GM19240 (cell line): ENCODE results near the gene ALG14.
"Not testable (repeated sequence)": the region's sequence is repeated elsewhere in the genome, so short reads cannot be mapped to it uniquely, and the experiment has no call there.

Experiments
- DNase-seq: peaks from one replicate; pipeline ENCODE4 v3.0.0; 2011; ENCODE audit warnings: low spot score; ENCODE audit not compliant: insufficient read length

Gene ALG14

GRCh38 chr1:95088303-95088702, 15.6 kb upstream of the ALG14 start:
- DNase-seq = no peak

- no peak for DNase-seq
Measured at GRCh38 chr1:95086949-95087533, 14.3 kb upstream of the ALG14 start.

- DNase-seq = no peak
Measured at GRCh38 chr1:95085376-95085775, 12.6 kb upstream of the ALG14 start.

GRCh38 chr1:95084317-95085176, 11.8 kb upstream of the ALG14 start:
- peak; percentile 43 for DNase-seq

GRCh38 chr1:95080879-95081278, 8.1 kb upstream of the ALG14 start:
- no peak for DNase-seq

GRCh38 chr1:95080446-95080845, 7.7 kb upstream of the ALG14 start:
- DNase-seq = no peak

- DNase-seq = no peak
Measured at GRCh38 chr1:95076034-95076433, 3.3 kb upstream of the ALG14 start.

GRCh38 chr1:95073446-95073845, 695 bp upstream of the ALG14 start:
- no peak for DNase-seq

GRCh38 chr1:95072117-95072516, 634 bp downstream of the ALG14 start:
- DNase-seq = no peak

GRCh38 chr1:95071539-95071938, 1.2 kb downstream of the ALG14 start:
- DNase-seq = no peak

- no peak for DNase-seq
Measured at GRCh38 chr1:95069710-95070093, 3.0 kb downstream of the ALG14 start.

GRCh38 chr1:95068956-95069709, 3.6 kb downstream of the ALG14 start:
- no peak for DNase-seq

GRCh38 chr1:95067568-95067967, 5.2 kb downstream of the ALG14 start:
- no peak for DNase-seq

GRCh38 chr1:95067062-95067461, 5.7 kb downstream of the ALG14 start:
- DNase-seq = no peak

- no peak for DNase-seq
Measured at GRCh38 chr1:95061445-95062006, 11.2 kb downstream of the ALG14 start.

- no peak for DNase-seq
Measured at GRCh38 chr1:95058974-95059373, 13.8 kb downstream of the ALG14 start.

GRCh38 chr1:95057351-95057750, 15.4 kb downstream of the ALG14 start:
- DNase-seq = no peak

- no peak for DNase-seq
Measured at GRCh38 chr1:95049935-95050334, 22.8 kb downstream of the ALG14 start.

GRCh38 chr1:95048317-95048716, 24.4 kb downstream of the ALG14 start:
- DNase-seq = no peak

- DNase-seq = not testable (repeated sequence)
Measured at GRCh38 chr1:95047624-95048023, 25.1 kb downstream of the ALG14 start.

- DNase-seq = no peak
Measured at GRCh38 chr1:95046359-95046758, 26.4 kb downstream of the ALG14 start.
